Effector memory CD8-positive, alpha-beta T cell (primary cell): ENCODE measurements around the gene ZBTB33.

ENCODE experiments used
- ATAC-seq: fragments of 150-1000 bp; cut with Tn5 transposase; replicated peaks from 2 replicates; pipeline ENCODE4 v1.10.0; 2021; ENCODE audit warnings: mild to moderate bottlenecking, moderate library complexity
- DNase-seq, 3 experiments: peaks; one replicate each; pipeline ENCODE4 v3.0.0; 2021
- H3K27ac Mint-ChIP-seq, 2 donors: one replicate each; pipeline ENCODE4 v1.8.0; 2022; ENCODE audit warnings: mild to moderate bottlenecking in 2 of 2, mixed read lengths in 2 of 2, moderate library complexity in 2 of 2
- H3K27me3 Mint-ChIP-seq, 2 donors: one replicate each; pipeline ENCODE4 v1.8.0; 2022; ENCODE audit warnings: mixed read lengths in 2 of 2
- H3K36me3 Mint-ChIP-seq: one replicate; pipeline ENCODE4 v1.8.0; 2022; ENCODE audit warnings: mild to moderate bottlenecking, moderate library complexity, mixed read lengths; ENCODE audit not compliant: insufficient read depth
- H3K4me1 Mint-ChIP-seq, 2 donors: one replicate each; pipeline ENCODE4 v1.8.0; 2022; ENCODE audit warnings: low read depth in 2 of 2, mixed read lengths in 2 of 2
- H3K4me3 Mint-ChIP-seq, 2 donors: one replicate each; pipeline ENCODE4 v1.8.0; 2022; ENCODE audit warnings: mild to moderate bottlenecking in 2 of 2, mixed read lengths in 2 of 2, moderate library complexity in 2 of 2
- H3K9me3 Mint-ChIP-seq, 2 donors: one replicate each; pipeline ENCODE4 v1.8.0; 2022; ENCODE audit warnings: mixed read lengths in 2 of 2
- total RNA-seq, 9 experiments: gene quantifications; one replicate each; lab custom pipeline; 2026; lab: John Stamatoyannopoulos, UW

The ZBTB33 gene, protein sequence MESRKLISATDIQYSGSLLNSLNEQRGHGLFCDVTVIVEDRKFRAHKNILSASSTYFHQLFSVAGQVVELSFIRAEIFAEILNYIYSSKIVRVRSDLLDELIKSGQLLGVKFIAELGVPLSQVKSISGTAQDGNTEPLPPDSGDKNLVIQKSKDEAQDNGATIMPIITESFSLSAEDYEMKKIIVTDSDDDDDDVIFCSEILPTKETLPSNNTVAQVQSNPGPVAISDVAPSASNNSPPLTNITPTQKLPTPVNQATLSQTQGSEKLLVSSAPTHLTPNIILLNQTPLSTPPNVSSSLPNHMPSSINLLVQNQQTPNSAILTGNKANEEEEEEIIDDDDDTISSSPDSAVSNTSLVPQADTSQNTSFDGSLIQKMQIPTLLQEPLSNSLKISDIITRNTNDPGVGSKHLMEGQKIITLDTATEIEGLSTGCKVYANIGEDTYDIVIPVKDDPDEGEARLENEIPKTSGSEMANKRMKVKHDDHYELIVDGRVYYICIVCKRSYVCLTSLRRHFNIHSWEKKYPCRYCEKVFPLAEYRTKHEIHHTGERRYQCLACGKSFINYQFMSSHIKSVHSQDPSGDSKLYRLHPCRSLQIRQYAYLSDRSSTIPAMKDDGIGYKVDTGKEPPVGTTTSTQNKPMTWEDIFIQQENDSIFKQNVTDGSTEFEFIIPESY
- total RNA-seq = 41.4 to 84.6 (median 48.0) reads per million in 9 experiments

DNA sequence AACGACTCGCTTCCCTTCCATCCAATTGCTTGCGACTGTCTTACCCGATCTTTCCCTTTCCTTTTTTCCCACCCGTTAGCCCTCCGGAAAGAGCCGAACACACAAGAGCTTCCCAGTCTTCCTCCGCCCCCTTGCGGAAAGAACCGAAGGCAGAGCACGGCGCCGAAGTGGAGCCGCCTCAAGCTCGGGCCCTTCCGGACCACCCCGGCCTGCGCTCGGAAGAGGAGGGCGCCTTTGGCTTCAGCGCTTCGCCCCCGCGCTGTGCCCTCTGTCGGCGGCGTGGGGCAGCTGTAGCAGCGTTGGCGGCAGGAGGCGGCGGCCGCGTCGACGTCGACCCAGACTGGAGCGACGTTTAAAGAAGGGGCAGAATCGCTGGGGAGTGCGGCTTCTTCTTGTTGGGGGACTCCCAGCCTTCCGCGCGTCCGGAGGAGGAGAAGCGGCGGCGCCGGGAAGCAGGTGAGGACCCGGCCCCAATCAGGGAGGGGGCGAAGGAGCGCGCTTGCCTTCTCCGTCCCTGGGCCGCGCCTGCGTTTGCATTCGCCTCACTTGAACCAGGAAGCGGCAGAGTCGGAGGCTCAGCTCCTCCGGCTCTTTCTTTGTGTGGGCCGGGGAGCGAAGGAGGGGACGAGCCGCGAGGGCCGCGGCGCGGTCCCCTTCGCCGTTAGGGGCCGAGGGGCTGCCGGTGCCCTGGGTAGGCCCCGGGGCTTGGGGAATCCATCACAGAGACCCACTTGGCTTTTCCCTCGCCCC lies at the start of gene ZBTB33:
TSS of gene ZBTB33 (plus strand) at position 291 of the 750 bp plus-strand sequence. CDS start 2,604 bp downstream, outside the sequence.
- Mint-ChIP-seq H3K36me3 (peaks cover 21% of the 10 kb centered on the region), H3K4me3 (peak within 1 kb of the TSS; percentile 96 to 97), H3K27ac (peak within 1 kb of the TSS; percentile 97 to 99), H3K4me1 (peaks cover 7 to 23% of the 10 kb centered on the region in 2 donors), H3K27me3 (no peaks in the 10 kb centered on the region), H3K9me3 (no peaks in the 10 kb centered on the region)
- DNase-seq (peak; percentile 73 to 78 (median 77)), ATAC-seq (peak; percentile 97)

DNA sequence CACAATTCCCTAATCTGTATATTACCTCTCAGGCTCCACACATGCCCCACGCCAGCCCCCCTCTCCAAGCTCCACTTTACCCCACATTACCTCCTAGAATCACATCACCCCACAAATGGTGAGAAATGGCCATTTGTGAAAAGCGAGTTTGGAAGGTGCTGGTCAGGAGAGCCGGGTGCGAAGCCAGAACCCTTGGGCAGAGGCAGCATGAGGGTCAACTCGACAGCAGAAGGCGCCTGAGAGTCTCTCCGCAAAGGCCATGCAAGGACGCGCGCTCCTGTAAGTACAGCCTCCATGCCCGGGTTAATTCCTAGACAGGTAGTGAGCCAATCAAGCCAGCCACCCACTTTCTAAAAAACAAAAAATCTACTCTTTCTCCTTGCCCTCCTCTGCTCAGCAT lies 49.8 kb upstream of the ZBTB33 start:
- Mint-ChIP-seq H3K36me3 (no peaks in the 10 kb centered on the region), H3K27ac (no peak overlapping the region), H3K4me1 (peaks cover 3 to 12% of the 10 kb centered on the region in 2 donors), H3K27me3 (no peaks in the 10 kb centered on the region), H3K9me3 (no peaks in the 10 kb centered on the region), H3K4me3 (no peak overlapping the region)
- DNase-seq (no peak), ATAC-seq (no peak)

DNA sequence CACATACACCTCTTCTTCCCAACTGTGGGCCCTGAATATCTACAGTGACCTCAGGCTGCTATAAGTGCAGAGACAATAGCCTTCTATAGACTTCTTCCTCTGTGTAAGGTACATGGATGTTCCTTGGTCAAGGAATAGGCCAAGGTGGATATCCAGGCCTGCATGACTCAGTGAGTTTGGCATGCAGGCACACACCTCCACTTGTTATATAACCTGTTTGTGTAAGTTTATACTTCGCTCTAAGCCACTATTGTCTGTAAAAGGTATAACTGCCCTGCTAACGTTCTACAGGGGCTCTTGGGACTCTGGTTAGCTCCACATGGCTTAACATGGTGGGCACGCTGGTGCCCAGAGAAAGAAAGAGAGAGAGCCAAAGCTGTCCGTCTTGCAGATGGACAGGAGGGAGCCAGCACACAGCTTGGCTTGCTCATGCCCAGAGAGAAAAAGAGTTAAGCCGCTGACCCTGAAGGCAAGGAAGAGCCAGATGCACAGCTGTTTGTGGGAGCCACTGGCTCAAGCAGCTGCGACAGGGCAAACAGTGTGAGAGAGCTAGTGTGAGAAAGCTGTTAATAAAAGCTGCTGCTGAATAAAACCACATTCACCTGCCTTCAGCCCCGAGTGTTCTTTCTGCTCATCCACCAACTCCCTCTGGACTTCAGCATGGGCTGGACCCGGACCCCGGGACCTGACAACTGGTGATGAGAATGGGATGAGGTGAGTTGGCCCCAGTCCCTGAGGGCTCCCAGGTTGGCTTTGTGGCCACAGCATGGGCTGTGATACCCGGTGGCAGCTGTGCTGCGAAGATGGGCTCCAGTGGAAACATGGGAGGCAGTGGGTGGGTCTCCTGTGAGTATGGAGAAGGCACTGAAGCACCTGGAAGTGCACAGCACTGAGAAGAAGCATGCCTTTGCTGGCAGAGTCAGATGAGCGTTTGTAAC lies 44.5 kb upstream of the ZBTB33 start:
- H3K4me3 Mint-ChIP-seq = no peak overlapping the region
- ATAC-seq (no peak), DNase-seq (no peak)
- no peak overlapping the region for H3K27ac Mint-ChIP-seq
- no peaks in the 10 kb centered on the region for H3K27me3 Mint-ChIP-seq
- H3K9me3 Mint-ChIP-seq = no peaks in the 10 kb centered on the region
- H3K36me3 Mint-ChIP-seq = peaks cover 6% of the 10 kb centered on the region
- peaks cover 1 to 4% of the 10 kb centered on the region in 2 donors for H3K4me1 Mint-ChIP-seq

DNA sequence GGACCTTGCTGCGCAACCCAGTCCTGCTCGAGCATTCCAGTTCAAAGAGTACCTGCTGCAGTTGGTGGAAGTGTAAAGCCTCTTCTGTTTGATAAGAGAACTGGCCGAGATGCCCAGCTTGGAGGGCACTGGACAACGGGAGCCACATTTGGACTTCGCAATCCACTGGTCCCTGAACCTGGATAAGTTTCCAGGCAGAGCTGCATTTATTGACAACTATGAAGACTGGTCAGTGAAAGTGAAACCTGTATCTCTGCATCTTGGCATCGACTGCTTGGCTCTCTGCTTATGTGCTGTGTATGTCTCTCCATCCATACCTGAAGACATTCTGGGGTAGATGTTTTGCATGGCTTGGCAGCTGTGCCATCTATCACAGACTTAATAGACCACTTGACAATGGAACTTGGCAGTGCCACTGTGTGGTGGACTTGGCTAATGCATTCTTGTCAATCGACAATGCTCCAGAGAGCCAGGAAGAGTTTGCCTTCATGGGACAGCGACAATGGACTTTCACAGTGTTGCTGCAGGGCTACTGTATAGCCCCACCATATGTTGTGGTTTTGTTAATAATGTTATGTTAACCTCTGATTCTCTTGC lies 43.5 kb upstream of the ZBTB33 start:
- Mint-ChIP-seq H3K4me1 (peaks cover 1 to 4% of the 10 kb centered on the region in 2 donors), H3K4me3 (no peak overlapping the region), H3K36me3 (peaks cover 6% of the 10 kb centered on the region), H3K27me3 (no peaks in the 10 kb centered on the region), H3K9me3 (no peaks in the 10 kb centered on the region), H3K27ac (no peak overlapping the region)
- DNase-seq (no peak), ATAC-seq (no peak)

DNA sequence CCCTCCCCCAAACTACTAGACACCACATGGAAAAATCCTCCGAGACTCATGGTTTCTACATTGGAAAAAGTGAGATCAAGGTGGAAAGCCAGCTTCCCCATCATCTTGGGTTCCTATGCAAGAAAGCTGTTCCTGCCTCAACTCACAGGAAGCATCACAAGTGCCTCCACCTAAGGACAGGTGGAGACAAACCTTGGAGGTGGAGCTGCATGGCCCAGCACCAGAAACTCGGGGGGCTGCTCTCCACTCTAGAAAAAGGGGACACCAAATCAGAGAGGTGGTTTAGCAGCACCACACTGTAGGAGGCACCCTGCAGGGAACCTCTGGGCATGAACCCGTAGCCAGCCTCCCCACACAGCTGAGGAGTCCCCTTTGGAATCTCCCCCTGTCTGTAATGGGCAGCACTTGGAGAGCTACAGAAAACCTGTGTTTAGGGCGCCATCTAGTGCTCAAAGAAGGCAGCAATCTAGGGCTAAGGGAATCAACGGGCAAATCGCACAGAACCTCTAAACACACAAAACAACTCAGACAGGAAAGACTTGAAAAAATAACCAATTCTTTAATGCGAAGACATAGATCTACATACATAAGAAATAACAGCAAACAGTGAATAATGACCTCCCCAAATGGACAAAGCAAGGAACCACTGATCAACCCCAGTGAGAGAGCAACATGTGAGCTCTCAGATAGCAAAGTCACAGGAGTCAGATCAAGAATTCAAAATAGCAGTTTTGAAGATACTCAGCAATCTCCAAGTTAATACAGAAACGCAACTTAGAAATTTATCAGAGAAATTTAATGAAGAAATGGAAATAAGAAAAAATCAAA lies 37.0 kb upstream of the ZBTB33 start:
- no peak overlapping the region for H3K4me3 Mint-ChIP-seq
- H3K27ac Mint-ChIP-seq = no peak overlapping the region
- no peaks in the 10 kb centered on the region for H3K27me3 Mint-ChIP-seq
- ATAC-seq (peak; percentile 80), DNase-seq (peak; percentile 42 to 48 (median 46))
- H3K36me3 Mint-ChIP-seq = no peaks in the 10 kb centered on the region
- no peaks in the 10 kb centered on the region for H3K9me3 Mint-ChIP-seq
- H3K4me1 Mint-ChIP-seq = peaks cover 4 to 10% of the 10 kb centered on the region in 2 donors

DNA sequence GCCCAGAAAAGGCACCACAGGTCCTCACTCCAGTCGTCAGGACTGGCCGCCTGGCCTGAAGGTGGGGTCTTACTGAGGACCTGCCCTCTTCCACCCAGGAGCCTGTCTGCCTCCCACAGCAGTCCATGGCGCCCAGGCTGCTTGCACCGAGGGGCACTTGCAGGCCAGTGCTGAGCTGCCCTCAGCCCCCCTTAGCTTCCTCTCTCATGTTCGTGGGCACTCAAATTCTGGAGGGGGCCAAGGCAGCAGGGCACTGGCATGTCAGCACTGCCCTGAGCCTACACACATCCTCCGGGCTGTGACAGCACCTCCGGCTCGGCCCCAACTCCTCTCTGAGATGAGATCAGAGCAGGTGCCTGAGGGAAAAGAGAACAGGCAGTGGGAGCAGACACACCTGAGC lies 27.2 kb upstream of the ZBTB33 start:
- DNase-seq = no peak
- H3K36me3 Mint-ChIP-seq = peaks cover 5% of the 10 kb centered on the region
- peaks cover 0 to 2% of the 10 kb centered on the region in 2 donors for H3K4me1 Mint-ChIP-seq
- no peaks in the 10 kb centered on the region for H3K27me3 Mint-ChIP-seq
- no peak overlapping the region for H3K27ac Mint-ChIP-seq
- H3K9me3 Mint-ChIP-seq = no peaks in the 10 kb centered on the region
- no peak for ATAC-seq
- no peak overlapping the region for H3K4me3 Mint-ChIP-seq

DNA sequence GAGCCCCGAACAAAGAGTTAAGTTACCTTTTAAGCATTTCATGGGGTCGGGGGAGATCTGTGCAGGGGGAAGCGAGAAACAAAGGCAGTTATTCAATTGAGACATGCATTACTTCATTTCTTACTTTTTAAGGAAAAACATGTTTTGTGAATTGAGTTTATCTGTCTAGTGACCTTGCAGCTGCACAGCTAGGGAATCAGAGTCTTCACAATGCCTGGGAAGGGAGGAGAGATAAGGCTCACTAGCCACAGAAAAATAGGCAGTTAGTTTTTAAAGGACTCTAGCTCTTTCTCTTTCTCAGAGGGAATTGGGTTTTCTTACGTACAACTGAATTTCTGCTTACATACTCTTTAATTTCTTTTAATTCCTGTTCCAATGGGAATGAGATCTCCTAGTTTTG lies 26.2 kb upstream of the ZBTB33 start:
- H3K27me3 Mint-ChIP-seq = no peaks in the 10 kb centered on the region
- H3K4me1 Mint-ChIP-seq = peaks cover 0 to 2% of the 10 kb centered on the region in 2 donors
- no peaks in the 10 kb centered on the region for H3K9me3 Mint-ChIP-seq
- H3K36me3 Mint-ChIP-seq = peaks cover 8% of the 10 kb centered on the region
- DNase-seq = no peak
- ATAC-seq = no peak
- H3K27ac Mint-ChIP-seq = no peak overlapping the region
- H3K4me3 Mint-ChIP-seq = no peak overlapping the region

DNA sequence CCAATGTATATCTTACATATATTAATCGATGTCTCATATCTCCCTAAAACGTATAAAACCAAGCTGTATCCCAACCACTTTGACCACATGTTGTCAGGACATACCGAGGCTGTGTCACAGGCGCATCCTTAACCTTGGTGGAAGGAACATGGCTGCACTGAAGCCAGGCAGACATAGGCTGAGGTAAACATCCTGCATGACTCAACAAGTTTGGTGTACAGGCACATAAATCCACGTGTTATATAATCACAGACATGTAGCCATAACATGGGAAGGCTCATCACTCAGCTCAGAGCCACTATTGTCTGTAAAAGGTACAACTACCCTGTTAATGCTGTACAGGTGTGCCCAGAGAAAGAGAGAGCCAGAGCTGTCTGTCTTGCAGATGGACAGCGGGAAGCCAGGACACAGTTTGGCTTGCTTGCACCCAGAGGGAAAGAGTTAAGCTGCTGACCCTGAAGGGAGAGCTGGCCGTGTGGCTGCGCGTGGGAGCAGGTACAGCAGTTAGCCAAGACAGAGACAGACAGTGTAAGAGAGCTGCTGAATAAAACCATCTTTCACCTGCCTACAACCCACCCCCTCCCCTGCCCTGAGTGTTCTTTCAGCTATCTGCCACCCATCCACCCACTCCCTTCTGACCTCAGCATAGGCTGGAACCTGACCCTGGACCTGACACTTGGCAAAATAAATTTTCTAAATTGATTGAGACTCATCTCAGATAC lies 22.3 kb upstream of the ZBTB33 start:
- no peak for ATAC-seq
- no peak overlapping the region for H3K4me3 Mint-ChIP-seq
- no peak overlapping the region for H3K27ac Mint-ChIP-seq

DNA sequence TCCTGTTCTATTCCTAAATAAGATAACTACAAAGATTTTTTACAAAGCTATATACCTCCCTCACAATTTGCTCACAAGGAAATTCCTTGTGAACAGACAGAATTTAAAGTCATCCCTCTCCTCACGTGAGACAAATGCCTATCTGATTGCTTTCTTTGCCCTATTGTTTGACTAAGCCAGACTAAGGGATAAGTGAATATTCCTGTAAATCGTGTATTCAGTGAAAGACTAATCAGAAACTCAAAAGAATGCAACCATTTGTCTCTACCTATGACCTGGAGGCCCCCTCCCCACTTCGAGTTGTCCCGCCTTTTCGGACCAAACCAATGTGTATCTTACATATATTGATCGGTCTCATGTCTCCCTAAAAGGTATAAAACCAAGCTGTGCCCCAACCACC lies 15.3 kb upstream of the ZBTB33 start:
- peaks cover 0 to 2% of the 10 kb centered on the region in 2 donors for H3K4me1 Mint-ChIP-seq

More for the DNA sequence above, 22.3 kb upstream of the ZBTB33 start:
- Mint-ChIP-seq H3K27me3 (no peaks in the 10 kb centered on the region), H3K4me1 (no peaks in the 10 kb centered on the region), H3K9me3 (no peaks in the 10 kb centered on the region), H3K36me3 (peaks cover 8% of the 10 kb centered on the region)
- no peak for DNase-seq

DNA sequence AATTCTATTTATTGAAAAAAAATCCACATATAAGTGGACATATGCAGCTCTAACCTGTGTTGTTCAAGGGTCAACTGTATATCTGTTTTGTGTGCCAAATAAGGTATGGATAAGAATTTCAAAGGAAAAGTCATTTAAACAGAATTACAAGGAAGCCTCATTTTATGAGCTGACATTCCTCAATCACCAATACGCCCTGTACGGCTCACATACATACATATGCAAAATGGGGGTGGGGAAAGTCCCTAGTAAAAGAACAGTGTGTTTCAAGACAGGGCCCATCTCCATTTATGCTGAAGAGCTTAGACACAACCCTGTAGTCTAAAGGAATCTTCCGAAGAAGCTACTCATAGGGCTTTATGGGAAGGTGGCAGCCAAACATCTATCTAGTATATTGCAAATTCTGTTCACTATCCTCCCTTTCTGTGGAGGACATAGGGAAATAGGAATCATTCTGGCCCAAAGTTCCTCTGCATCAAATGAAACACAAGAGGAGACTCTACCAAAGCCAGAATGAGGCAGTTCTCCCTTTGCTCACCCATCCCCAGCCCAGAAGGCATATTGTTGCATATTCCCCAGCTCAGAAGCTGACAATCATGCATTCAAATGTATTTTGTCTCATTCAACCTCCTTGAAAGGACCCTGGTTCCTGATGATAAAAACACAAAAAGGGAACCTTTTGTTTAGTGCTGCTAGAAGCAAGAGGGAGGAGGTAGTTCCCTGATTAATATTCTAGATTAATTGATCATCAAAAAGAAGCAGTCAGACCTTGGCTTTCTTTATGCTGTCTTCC lies 13.7 kb upstream of the ZBTB33 start:
- no peak for DNase-seq
- no peak for ATAC-seq
- Mint-ChIP-seq H3K4me1 (peaks cover 0 to 2% of the 10 kb centered on the region in 2 donors), H3K27ac (no peak overlapping the region), H3K4me3 (no peak overlapping the region), H3K27me3 (no peaks in the 10 kb centered on the region), H3K36me3 (peaks cover 6% of the 10 kb centered on the region), H3K9me3 (no peaks in the 10 kb centered on the region)

More for the DNA sequence above, 15.3 kb upstream of the ZBTB33 start:
- H3K4me3 Mint-ChIP-seq = no peak overlapping the region
- H3K27me3 Mint-ChIP-seq = no peaks in the 10 kb centered on the region
- ATAC-seq = no peak
- H3K9me3 Mint-ChIP-seq = no peaks in the 10 kb centered on the region
- no peak overlapping the region for H3K27ac Mint-ChIP-seq
- DNase-seq = no peak
- peaks cover 6% of the 10 kb centered on the region for H3K36me3 Mint-ChIP-seq

DNA sequence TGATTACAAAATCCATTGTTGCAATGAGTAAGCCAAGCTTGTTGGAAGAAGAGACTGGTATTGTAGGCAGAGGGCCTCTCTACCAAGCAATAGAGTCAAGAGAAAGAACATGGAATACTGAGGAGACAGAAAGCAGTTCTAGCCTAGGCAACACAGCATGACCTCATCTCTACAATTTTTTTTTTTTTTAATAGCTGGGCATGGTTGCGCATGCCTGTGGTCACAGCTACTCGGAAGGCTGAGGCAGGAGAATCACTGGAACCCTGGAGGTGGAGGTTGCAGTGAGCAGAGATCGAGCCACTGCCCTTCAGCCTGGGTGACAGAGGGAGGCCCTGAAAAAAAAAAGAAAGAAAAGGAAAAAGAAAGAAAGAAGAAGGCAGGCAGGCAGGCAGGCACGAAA lies 11.7 kb upstream of the ZBTB33 start:
- Mint-ChIP-seq H3K27ac (no peak overlapping the region), H3K36me3 (peaks cover 6% of the 10 kb centered on the region), H3K4me1 (peaks cover 10 to 12% of the 10 kb centered on the region in 2 donors), H3K27me3 (no peaks in the 10 kb centered on the region), H3K9me3 (no peaks in the 10 kb centered on the region), H3K4me3 (no peak overlapping the region)
- DNase-seq (no peak), ATAC-seq (no peak)
